Measurements from ENCODE around the gene CSK. TPM values are rescaled to one million over a fixed set of nuclear protein-coding genes. Genes with fewer than 3 reads are reported as not detected.

Gene CSK
- polyA plus RNA-seq, 2 of the 4 experiments (the other 2 are of a cell fraction) = 17.8 to 63.0 TPM

DNA sequence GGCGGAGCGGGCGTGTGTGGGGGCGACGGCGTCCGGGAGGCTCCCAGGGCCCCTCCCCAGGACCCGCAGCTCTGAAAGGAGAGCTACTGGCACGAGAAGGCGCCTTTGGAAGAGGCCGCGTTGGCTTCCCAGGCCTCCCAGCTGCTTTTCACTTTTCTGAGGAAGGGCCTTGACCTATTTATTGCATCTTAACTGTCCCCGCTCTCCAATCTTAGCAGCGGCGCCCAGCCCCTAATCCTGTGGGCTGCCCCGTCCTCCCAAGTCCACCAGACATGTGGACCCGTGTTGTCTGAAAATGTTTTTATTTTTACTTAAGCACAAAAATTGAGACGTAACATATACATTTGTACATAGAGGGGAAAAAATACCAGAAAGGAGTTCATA lies 61.6 kb downstream of the CSK start (continued):
- TF ChIP-seq JUNB (IDR thresholded peaks at IDR 0.05) = no peak

DNA sequence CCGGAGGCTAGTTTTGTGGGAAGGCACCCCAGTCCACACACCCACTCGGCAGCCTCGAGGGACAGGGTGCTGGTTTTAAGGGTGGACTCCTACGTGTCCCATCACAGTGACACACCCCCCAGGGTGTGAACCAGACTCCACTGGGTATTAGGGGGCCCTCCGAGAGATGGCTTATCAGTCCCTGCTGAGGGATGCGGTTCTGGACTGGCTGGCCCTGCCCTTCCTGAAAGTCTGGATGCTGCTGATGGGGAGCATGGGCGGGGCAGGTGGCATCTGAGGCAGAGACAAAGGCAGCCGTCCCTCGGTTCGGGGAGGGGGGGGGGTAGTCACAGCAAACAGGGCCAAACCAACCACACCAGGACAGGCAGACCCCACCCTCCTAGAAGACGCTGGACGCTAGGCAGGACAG lies 62.0 kb downstream of the CSK start:
- Histone ChIP-seq H3K4me3 (no peak overlapping the region; the same call in 2 of the 3 replicates), H3K4me2 (peak overlapping the region; percentile 88), H3K27ac (peak overlapping the region; percentile 89 to 95; a peak in 5 of 6 replicates), H3K4me1 (peaks cover 13% of the 10 kb centered on the region), H3K9me3 (no peaks in the 10 kb centered on the region)
- FAIRE-seq (no peak), DNase-seq (ENCODE audit: low read depth in 1 of 2, low spot score in 1 of 2) (no peak), ATAC-seq (no peak)
- TF ChIP-seq TFCP2L1 (CRISPR knock-in tag; IDR thresholded peaks at IDR 0.05) (no peak), EHF (CRISPR knock-in tag; IDR thresholded peaks at IDR 0.05) (no peak), CEBPB (IDR thresholded peaks at IDR 0.05) (no peak), KDM5A (IDR thresholded peaks at IDR 0.05) (no peak), PHF8 (IDR thresholded peaks at IDR 0.05; ENCODE audit: borderline replicate concordance, low read depth) (no peak), ZSCAN20 (CRISPR knock-in tag; IDR thresholded peaks at IDR 0.05) (no peak), JUNB (IDR thresholded peaks at IDR 0.05) (no peak), EP300 (IDR thresholded peaks at IDR 0.05) (no peak), ZNF302 (CRISPR knock-in tag; IDR thresholded peaks at IDR 0.05) (no peak), HOXB5 (CRISPR knock-in tag; IDR thresholded peaks at IDR 0.05) (no peak), CBX2 (IDR thresholded peaks at IDR 0.05; ENCODE audit: borderline replicate concordance, low read depth) (no peak), NR3C1 (IDR thresholded peaks at IDR 0.05) (no peak), SREBF2 (IDR thresholded peaks at IDR 0.05) (no peak)
- TF ChIP-seq, protein P1, sequence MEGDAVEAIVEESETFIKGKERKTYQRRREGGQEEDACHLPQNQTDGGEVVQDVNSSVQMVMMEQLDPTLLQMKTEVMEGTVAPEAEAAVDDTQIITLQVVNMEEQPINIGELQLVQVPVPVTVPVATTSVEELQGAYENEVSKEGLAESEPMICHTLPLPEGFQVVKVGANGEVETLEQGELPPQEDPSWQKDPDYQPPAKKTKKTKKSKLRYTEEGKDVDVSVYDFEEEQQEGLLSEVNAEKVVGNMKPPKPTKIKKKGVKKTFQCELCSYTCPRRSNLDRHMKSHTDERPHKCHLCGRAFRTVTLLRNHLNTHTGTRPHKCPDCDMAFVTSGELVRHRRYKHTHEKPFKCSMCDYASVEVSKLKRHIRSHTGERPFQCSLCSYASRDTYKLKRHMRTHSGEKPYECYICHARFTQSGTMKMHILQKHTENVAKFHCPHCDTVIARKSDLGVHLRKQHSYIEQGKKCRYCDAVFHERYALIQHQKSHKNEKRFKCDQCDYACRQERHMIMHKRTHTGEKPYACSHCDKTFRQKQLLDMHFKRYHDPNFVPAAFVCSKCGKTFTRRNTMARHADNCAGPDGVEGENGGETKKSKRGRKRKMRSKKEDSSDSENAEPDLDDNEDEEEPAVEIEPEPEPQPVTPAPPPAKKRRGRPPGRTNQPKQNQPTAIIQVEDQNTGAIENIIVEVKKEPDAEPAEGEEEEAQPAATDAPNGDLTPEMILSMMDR (IDR thresholded peaks at IDR 0.05) = no peak
- TF ChIP-seq, protein P2, sequence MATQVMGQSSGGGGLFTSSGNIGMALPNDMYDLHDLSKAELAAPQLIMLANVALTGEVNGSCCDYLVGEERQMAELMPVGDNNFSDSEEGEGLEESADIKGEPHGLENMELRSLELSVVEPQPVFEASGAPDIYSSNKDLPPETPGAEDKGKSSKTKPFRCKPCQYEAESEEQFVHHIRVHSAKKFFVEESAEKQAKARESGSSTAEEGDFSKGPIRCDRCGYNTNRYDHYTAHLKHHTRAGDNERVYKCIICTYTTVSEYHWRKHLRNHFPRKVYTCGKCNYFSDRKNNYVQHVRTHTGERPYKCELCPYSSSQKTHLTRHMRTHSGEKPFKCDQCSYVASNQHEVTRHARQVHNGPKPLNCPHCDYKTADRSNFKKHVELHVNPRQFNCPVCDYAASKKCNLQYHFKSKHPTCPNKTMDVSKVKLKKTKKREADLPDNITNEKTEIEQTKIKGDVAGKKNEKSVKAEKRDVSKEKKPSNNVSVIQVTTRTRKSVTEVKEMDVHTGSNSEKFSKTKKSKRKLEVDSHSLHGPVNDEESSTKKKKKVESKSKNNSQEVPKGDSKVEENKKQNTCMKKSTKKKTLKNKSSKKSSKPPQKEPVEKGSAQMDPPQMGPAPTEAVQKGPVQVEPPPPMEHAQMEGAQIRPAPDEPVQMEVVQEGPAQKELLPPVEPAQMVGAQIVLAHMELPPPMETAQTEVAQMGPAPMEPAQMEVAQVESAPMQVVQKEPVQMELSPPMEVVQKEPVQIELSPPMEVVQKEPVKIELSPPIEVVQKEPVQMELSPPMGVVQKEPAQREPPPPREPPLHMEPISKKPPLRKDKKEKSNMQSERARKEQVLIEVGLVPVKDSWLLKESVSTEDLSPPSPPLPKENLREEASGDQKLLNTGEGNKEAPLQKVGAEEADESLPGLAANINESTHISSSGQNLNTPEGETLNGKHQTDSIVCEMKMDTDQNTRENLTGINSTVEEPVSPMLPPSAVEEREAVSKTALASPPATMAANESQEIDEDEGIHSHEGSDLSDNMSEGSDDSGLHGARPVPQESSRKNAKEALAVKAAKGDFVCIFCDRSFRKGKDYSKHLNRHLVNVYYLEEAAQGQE (IDR thresholded peaks at IDR 0.05) = no peak
- TF ChIP-seq, protein P3, sequence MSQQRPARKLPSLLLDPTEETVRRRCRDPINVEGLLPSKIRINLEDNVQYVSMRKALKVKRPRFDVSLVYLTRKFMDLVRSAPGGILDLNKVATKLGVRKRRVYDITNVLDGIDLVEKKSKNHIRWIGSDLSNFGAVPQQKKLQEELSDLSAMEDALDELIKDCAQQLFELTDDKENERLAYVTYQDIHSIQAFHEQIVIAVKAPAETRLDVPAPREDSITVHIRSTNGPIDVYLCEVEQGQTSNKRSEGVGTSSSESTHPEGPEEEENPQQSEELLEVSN (IDR thresholded peaks at IDR 0.05; ENCODE audit: borderline replicate concordance, low read depth) = no peak
- TF ChIP-seq, protein P4, sequence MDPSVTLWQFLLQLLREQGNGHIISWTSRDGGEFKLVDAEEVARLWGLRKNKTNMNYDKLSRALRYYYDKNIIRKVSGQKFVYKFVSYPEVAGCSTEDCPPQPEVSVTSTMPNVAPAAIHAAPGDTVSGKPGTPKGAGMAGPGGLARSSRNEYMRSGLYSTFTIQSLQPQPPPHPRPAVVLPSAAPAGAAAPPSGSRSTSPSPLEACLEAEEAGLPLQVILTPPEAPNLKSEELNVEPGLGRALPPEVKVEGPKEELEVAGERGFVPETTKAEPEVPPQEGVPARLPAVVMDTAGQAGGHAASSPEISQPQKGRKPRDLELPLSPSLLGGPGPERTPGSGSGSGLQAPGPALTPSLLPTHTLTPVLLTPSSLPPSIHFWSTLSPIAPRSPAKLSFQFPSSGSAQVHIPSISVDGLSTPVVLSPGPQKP (IDR thresholded peaks at IDR 0.05; ENCODE audit: low read depth, low read length) = no peak
- 89% methylated on average over 12 of the region's 12 CpGs for WGBS (ENCODE audit: missing lambda C conversion rate)
- ChIA-PET POLR2A (interaction anchor here (0.6 kb wide), 1 partner anchor 43 kb away, joined by 3 read pairs; no protein-coding TSS in a partner anchor), CTCF (interaction anchor here (0.7 to 66.7 kb wide), 10 partner anchors 8 to 107 kb away, joined by 3 to 1908 read pairs (median 4); partner anchors contain the start of genes CPLX3, CSK and LMAN1L)
